Endothelial cell of umbilical vein (primary cell): ENCODE data around the gene CNIH2.

ENCODE experiments used
- EZH2 ChIP-seq: IDR thresholded peaks from 2 replicates; pipeline ENCODE4 v1.6.1; 2012; ENCODE audit warnings: borderline replicate concordance, low read depth, mild to moderate bottlenecking, moderate library complexity, low read length, inconsistent platforms; ENCODE audit not compliant: severe bottlenecking
- MAX ChIP-seq: IDR thresholded peaks from 2 replicates; pipeline ENCODE4 v1.6.1; 2011; ENCODE audit not compliant: insufficient read depth, insufficient read length
- POLR2A ChIP-seq: IDR thresholded peaks from 2 replicates; pipeline ENCODE4 v1.6.1; 2012; ENCODE audit warnings: low read depth, mild to moderate bottlenecking, control low read depth, low read length
- POLR2AphosphoS5 ChIP-seq: IDR thresholded peaks from 2 replicates; pipeline ENCODE4 v1.6.1; 2012; ENCODE audit warnings: low read depth, mild to moderate bottlenecking, control low read depth, low read length, moderate library complexity; ENCODE audit not compliant: insufficient read depth
- TF ChIP-seq, protein P1 (sequence below), 2 donors: IDR thresholded peaks; 1 replicate in 1 of 2; 2 replicates in 1 of 2; pipeline ENCODE4 v1.5.1; 2011; ENCODE audit warnings: low read length in 2 of 2, mild to moderate bottlenecking in 2 of 2, moderate library complexity in 2 of 2, control low read depth in 1 of 2, inconsistent platforms in 1 of 2, low read depth in 1 of 2; ENCODE audit not compliant: insufficient read depth in 1 of 2; ENCODE audit errors: extremely low read depth in 1 of 2

- TF ChIP-seq POLR2A (no peak), MAX (no peak), EZH2 (no peak), POLR2AphosphoS5 (no peak)
- TF ChIP-seq, protein P1, sequence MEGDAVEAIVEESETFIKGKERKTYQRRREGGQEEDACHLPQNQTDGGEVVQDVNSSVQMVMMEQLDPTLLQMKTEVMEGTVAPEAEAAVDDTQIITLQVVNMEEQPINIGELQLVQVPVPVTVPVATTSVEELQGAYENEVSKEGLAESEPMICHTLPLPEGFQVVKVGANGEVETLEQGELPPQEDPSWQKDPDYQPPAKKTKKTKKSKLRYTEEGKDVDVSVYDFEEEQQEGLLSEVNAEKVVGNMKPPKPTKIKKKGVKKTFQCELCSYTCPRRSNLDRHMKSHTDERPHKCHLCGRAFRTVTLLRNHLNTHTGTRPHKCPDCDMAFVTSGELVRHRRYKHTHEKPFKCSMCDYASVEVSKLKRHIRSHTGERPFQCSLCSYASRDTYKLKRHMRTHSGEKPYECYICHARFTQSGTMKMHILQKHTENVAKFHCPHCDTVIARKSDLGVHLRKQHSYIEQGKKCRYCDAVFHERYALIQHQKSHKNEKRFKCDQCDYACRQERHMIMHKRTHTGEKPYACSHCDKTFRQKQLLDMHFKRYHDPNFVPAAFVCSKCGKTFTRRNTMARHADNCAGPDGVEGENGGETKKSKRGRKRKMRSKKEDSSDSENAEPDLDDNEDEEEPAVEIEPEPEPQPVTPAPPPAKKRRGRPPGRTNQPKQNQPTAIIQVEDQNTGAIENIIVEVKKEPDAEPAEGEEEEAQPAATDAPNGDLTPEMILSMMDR (IDR thresholded peaks at IDR 0.05; ENCODE audit: extremely low read depth in 1 of 2, insufficient read depth in 1 of 2, low read depth in 1 of 2, low read length in 2 of 2), result no peak
These were observed 31.5 kb downstream of the CNIH2 start for GRCh38 chr11:66309475-66309874.
